A549 (cell line): ENCODE measurements around the gene CAMKMT. TPM values are rescaled to one million over a fixed set of nuclear protein-coding genes. Genes with fewer than 3 reads are reported as not detected.

ENCODE experiments used
- ATAC-seq, 2 experiments: fragments of 200-7000 bp in 1 of 2; fragments of >200 bp in 1 of 2; cut with Nextera tagmentation in 1 of 2; cut with Tn5 transposase in 1 of 2; 3 replicates each; pipeline versions ENCODE4 v1.8.0 to v1.9.1; 2018 to 2020; ENCODE audit warnings: mild to moderate bottlenecking in 1 of 2, moderate library complexity in 1 of 2
- CTCF ChIA-PET: fragments of 300-600 bp; sonication (Branson Sonifier 250); formaldehyde crosslinking; extraction: SDS; loops from one replicate; lab custom pipeline; 2021; ENCODE audit warnings: antibody characterized with exemption, inconsistent platforms; lab: Yijun Ruan, JAX
- POLR2A ChIA-PET: fragments of 350-600 bp; formaldehyde crosslinking; extraction: SDS; loops from one replicate; lab custom pipeline; 2021; ENCODE audit warnings: antibody characterized with exemption, inconsistent platforms; lab: Yijun Ruan, JAX
- DNase-seq, 2 experiments: peaks; one replicate each; pipeline versions ENCODE4 v3.0.0 to v3.0.0-alpha.2; 2011 to 2016; ENCODE audit warnings: low read depth in 1 of 2, low spot score in 1 of 2
- FAIRE-seq: peaks from 2 replicates; lab custom pipeline; 2011; peaks lifted over from hg19 to GRCh38; lab: Jason Lieb, UNC
- H3K27ac ChIP-seq, 2 experiments: fragments of >200 bp; sonication (Bioruptor Twin); formaldehyde crosslinking; 3 replicates each; pipeline ENCODE4 v1.5.1; 2016 to 2017
- H3K4me1 ChIP-seq: fragments of >200 bp; sonication (Bioruptor Twin); formaldehyde crosslinking; 3 replicates; pipeline ENCODE4 v1.6.1; 2016
- H3K4me2 ChIP-seq: fragments of >200 bp; sonication (Bioruptor Twin); formaldehyde crosslinking; 3 replicates; pipeline ENCODE4 v1.6.1; 2016
- H3K4me3 ChIP-seq: fragments of >200 bp; sonication (Bioruptor Twin); formaldehyde crosslinking; 3 replicates; pipeline ENCODE4 v1.5.1; 2016
- H3K9me3 ChIP-seq: fragments of >200 bp; sonication (Bioruptor Twin); formaldehyde crosslinking; 3 replicates; pipeline ENCODE4 v1.6.1; 2016
- CBX8 ChIP-seq: fragments of 200-600 bp; sonication (generic); IDR thresholded peaks from 2 replicates; pipeline ENCODE4 v1.6.1; 2016
- CTCF ChIP-seq: fragments of >200 bp; sonication (Bioruptor Twin); formaldehyde crosslinking; IDR thresholded peaks from 3 replicates; pipeline ENCODE4 v1.5.1; 2016
- ELK1 ChIP-seq: fragments of 150-350 bp; IDR thresholded peaks from 2 replicates; pipeline ENCODE4 v1.6.1; 2014; ENCODE audit warnings: low read depth, mild to moderate bottlenecking, low read length
- FOXS1 ChIP-seq: fragments of 250-450 bp; sonication (Bioruptor Pico); IDR thresholded peaks from 2 replicates; pipeline ENCODE4 v1.5.0; 2020; ENCODE audit warnings: mild to moderate bottlenecking, moderate library complexity
- HOXB5 ChIP-seq: fragments of 250-450 bp; sonication (Bioruptor Pico); IDR thresholded peaks from 2 replicates; pipeline ENCODE4 v1.5.0; 2020; ENCODE audit warnings: mild to moderate bottlenecking, moderate library complexity
- KDM1A ChIP-seq: fragments of 200-600 bp; sonication (generic); IDR thresholded peaks from 2 replicates; pipeline ENCODE4 v1.6.1; 2016; ENCODE audit warnings: low read depth, mild to moderate bottlenecking
- MAX ChIP-seq: IDR thresholded peaks from 2 replicates; pipeline ENCODE4 v1.6.1; 2012
- PBX3 ChIP-seq: IDR thresholded peaks from 2 replicates; pipeline ENCODE4 v1.6.1; 2012
- POLR2A ChIP-seq: IDR thresholded peaks from 2 replicates; pipeline ENCODE4 v1.6.1; 2012; ENCODE audit warnings: mild to moderate bottlenecking, low read length
- RCOR1 ChIP-seq: fragments of 150-350 bp; IDR thresholded peaks from 2 replicates; pipeline ENCODE4 v1.6.1; 2014; ENCODE audit warnings: antibody characterized with exemption, low read length, low read depth
- REST ChIP-seq: fragments of 200-600 bp; sonication (generic); IDR thresholded peaks from 2 replicates; pipeline ENCODE4 v1.6.1; 2016; ENCODE audit warnings: antibody characterized with exemption, mild to moderate bottlenecking, moderate library complexity
- RFX5 ChIP-seq: fragments of 450-650 bp; IDR thresholded peaks from 2 replicates; pipeline ENCODE4 v1.7.1; 2014; ENCODE audit warnings: antibody characterized with exemption, mild to moderate bottlenecking, moderate library complexity
- RNF2 ChIP-seq: fragments of 200-600 bp; sonication (generic); IDR thresholded peaks from 2 replicates; pipeline ENCODE4 v1.6.1; 2016; ENCODE audit warnings: low read depth, mild to moderate bottlenecking, antibody characterized with exemption, moderate library complexity, borderline replicate concordance
- SREBF2 ChIP-seq: fragments of 450-650 bp; IDR thresholded peaks from 2 replicates; pipeline ENCODE4 v1.6.1; 2014; ENCODE audit warnings: mild to moderate bottlenecking, moderate library complexity
- USF2 ChIP-seq: fragments of 450-650 bp; IDR thresholded peaks from 2 replicates; pipeline ENCODE4 v1.6.1; 2014; ENCODE audit warnings: antibody characterized with exemption
- WGBS: methylation state at CpG from one replicate; pipeline ENCODE4 v1.1.6; 2017; ENCODE audit errors: missing lambda C conversion rate; 5-methylcytosine and 5-hydroxymethylcytosine counted together
- polyA plus RNA-seq, 4 experiments: library from polyadenylated mRNA; depleted of rRNA in 3 of 4; stranded (reverse); fragments of >200 nt; fragmentation: RNase III in 1 of 4; extraction: RNeasy Plus Mini Kit Qiagen cat#74134 plus additional on column Dnase treatment in 1 of 4; gene quantifications; 2 replicates in 3 of 4; 3 replicates in 1 of 4; pipeline ENCODE4 v1.2.3, GENCODE V29; 2011 to 2017

The CAMKMT gene
- polyA plus RNA-seq, 2 of the 4 experiments (the other 2 are of a cell fraction), result 6.5 to 15.7 TPM

- FAIRE-seq (no peak), ATAC-seq (no peak), DNase-seq (no peak)
- H3K9me3 ChIP-seq, result no peaks in the 10 kb centered on the region
- no peak overlapping the region for H3K4me3 ChIP-seq
- H3K27ac ChIP-seq, result no peak overlapping the region
- CTCF ChIA-PET, result interaction anchor here (0.6 to 9.2 kb wide), 2 partner anchors 11 to 28 kb away, joined by 3 to 57 read pairs; no protein-coding TSS in a partner anchor
- TF ChIP-seq USF2 (no peak), CBX8 (no peak), RNF2 (no peak)
- POLR2A ChIA-PET, result interaction anchor here (0.6 kb wide), 1 partner anchor 185 kb away, joined by 4 read pairs; no protein-coding TSS in a partner anchor
- H3K4me1 ChIP-seq, result no peaks in the 10 kb centered on the region
- H3K4me2 ChIP-seq, result no peak overlapping the region
- 89% methylated on average over 3 of the region's 3 CpGs for WGBS
Measured at GRCh38 chr2:44490726-44491125, 129.0 kb downstream of the CAMKMT start.

GRCh38 chr2:44494006-44494405, 132.3 kb downstream of the CAMKMT start:
- ChIA-PET POLR2A (no interaction called here), CTCF (interaction anchor here (0.8 to 9.2 kb wide), 3 partner anchors 11 to 461 kb away, joined by 3 to 57 read pairs (median 3); no protein-coding TSS in a partner anchor)
- no peaks in the 10 kb centered on the region for H3K9me3 ChIP-seq
- no peak overlapping the region for H3K4me3 ChIP-seq
- H3K27ac ChIP-seq, result no peak overlapping the region
- WGBS, result 87% methylated on average over 2 of the region's 2 CpGs
- H3K4me1 ChIP-seq, result no peaks in the 10 kb centered on the region
- DNase-seq (no peak), ATAC-seq (no peak)
- TF ChIP-seq FOXS1, result no peak
- TF ChIP-seq RCOR1, result no peak
- TF ChIP-seq POLR2A, result no peak
- no peak for TF ChIP-seq KDM1A
- no peak for TF ChIP-seq REST
- TF ChIP-seq ELK1, result no peak
- TF ChIP-seq SREBF2, result no peak
- no peak for TF ChIP-seq HOXB5 (CRISPR knock-in tag)
- no peak for TF ChIP-seq CTCF
- no peak for TF ChIP-seq MAX
- TF ChIP-seq PBX3, result no peak
- TF ChIP-seq RFX5, result no peak
- TF ChIP-seq, all 56 proteins: peak for 0
- H3K4me2 ChIP-seq, result no peak overlapping the region
- no peak for FAIRE-seq
